ENCODE data around the gene PITPNM3.

DNA sequence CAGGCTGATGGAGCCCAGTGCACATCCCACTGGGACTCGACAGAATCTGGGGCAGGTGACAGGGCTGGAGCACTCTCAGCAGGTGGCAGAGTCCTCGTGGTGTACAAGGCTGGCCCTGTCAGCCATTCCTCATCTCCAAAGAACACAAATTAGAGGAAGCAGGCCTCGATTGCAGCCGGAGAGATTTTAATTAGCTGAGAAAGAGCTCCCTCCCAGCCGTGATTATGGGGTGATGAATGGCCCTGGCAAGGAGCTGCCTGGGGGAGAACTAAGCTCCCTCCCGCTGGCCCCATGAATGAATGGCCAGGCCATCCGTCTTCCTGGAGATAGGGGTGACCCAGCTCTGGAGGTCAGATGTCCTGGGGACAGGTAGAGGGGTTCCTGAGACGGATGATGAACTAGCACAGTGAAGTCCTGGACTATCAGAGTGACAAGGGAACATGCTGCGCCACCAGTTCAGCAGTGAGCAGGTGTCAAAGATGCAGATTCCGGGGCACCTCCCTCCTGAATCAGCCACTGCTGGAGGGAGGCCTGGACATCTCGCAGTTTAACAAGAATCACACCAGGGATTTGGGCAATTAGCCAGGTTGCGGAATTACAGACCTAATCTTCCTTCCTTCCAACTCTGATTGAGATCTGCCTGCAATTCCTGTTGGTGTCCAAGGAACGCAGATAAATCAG, 76.6 kb downstream of the PITPNM3 start:
- TF ChIP-seq, protein P1, sequence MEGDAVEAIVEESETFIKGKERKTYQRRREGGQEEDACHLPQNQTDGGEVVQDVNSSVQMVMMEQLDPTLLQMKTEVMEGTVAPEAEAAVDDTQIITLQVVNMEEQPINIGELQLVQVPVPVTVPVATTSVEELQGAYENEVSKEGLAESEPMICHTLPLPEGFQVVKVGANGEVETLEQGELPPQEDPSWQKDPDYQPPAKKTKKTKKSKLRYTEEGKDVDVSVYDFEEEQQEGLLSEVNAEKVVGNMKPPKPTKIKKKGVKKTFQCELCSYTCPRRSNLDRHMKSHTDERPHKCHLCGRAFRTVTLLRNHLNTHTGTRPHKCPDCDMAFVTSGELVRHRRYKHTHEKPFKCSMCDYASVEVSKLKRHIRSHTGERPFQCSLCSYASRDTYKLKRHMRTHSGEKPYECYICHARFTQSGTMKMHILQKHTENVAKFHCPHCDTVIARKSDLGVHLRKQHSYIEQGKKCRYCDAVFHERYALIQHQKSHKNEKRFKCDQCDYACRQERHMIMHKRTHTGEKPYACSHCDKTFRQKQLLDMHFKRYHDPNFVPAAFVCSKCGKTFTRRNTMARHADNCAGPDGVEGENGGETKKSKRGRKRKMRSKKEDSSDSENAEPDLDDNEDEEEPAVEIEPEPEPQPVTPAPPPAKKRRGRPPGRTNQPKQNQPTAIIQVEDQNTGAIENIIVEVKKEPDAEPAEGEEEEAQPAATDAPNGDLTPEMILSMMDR (IDR thresholded peaks at IDR 0.05 in 8 of 11, conservative IDR thresholded peaks at IDR 0.05 in 3 of 11), result no peak
- no peak for TF ChIP-seq POLR2AphosphoS5 (IDR thresholded peaks at IDR 0.05)

Measured in spleen (tissue), 7 donors.